Choroid plexus epithelial cell (primary cell): ENCODE data around the gene ITPKC.

Source experiments
- DNase-seq: peaks from one replicate; pipeline ENCODE4 v3.0.0-alpha.2; 2010; ENCODE audit warnings: low read depth
- H3K4me3 ChIP-seq: 2 replicates; pipeline ENCODE4 v1.5.1; 2011; ENCODE audit warnings: low read depth, mild to moderate bottlenecking, control low read depth, low read length, moderate library complexity
- TF ChIP-seq, protein P1 (sequence below): conservative IDR thresholded peaks from 2 replicates; pipeline ENCODE4 v1.5.1; 2011; ENCODE audit warnings: low read depth, mild to moderate bottlenecking, control low read depth, inconsistent platforms, low read length, moderate library complexity

The ITPKC gene

GRCh38 chr19:40716482-40717324, at the start of gene ITPKC, which contains the start of gene COQ8B:
ITPKC (plus strand) TSS chr19:40717112; CDS start chr19:40717136, 24 bp downstream.
COQ8B (minus strand) TSS chr19:40716886; CDS start chr19:40714632, 2,254 bp downstream.
- peak within 1 kb of the TSS; percentile 81 for H3K4me3 ChIP-seq
- TF ChIP-seq, protein P1, sequence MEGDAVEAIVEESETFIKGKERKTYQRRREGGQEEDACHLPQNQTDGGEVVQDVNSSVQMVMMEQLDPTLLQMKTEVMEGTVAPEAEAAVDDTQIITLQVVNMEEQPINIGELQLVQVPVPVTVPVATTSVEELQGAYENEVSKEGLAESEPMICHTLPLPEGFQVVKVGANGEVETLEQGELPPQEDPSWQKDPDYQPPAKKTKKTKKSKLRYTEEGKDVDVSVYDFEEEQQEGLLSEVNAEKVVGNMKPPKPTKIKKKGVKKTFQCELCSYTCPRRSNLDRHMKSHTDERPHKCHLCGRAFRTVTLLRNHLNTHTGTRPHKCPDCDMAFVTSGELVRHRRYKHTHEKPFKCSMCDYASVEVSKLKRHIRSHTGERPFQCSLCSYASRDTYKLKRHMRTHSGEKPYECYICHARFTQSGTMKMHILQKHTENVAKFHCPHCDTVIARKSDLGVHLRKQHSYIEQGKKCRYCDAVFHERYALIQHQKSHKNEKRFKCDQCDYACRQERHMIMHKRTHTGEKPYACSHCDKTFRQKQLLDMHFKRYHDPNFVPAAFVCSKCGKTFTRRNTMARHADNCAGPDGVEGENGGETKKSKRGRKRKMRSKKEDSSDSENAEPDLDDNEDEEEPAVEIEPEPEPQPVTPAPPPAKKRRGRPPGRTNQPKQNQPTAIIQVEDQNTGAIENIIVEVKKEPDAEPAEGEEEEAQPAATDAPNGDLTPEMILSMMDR: no peak
- DNase-seq: peak; percentile 98

- DNase-seq: no peak
- TF ChIP-seq, protein P1: no peak
- no peak overlapping the region for H3K4me3 ChIP-seq
Measured at GRCh38 chr19:40667602-40668001, 49.3 kb upstream of the ITPKC start.

- DNase-seq: no peak
- H3K4me3 ChIP-seq: no peak overlapping the region
- TF ChIP-seq, protein P1: no peak
Measured at GRCh38 chr19:40668991-40669614, 47.8 kb upstream of the ITPKC start.

DNA sequence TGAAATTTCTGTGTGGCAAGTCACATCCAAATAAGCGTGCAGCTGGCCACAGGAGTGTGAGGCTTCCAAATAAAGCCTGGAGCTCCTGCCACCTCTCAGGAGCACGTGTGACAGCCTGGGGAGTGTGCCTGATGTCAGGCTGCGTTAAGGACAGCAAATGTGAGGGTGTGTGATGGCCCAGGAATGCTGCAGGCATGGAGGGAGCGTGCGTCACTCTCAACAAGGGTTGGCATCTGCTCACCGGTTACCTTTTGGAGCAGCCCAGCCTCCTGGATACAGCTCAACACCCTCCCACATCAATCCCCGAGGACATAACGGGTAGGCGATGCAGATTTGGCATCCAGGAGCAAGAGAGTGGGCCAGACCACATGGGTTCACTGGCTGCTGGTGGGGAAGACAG, 45.5 kb upstream of the ITPKC start:
- no peak for DNase-seq
- H3K4me3 ChIP-seq: no peak overlapping the region
- TF ChIP-seq, protein P1: no peak

DNA sequence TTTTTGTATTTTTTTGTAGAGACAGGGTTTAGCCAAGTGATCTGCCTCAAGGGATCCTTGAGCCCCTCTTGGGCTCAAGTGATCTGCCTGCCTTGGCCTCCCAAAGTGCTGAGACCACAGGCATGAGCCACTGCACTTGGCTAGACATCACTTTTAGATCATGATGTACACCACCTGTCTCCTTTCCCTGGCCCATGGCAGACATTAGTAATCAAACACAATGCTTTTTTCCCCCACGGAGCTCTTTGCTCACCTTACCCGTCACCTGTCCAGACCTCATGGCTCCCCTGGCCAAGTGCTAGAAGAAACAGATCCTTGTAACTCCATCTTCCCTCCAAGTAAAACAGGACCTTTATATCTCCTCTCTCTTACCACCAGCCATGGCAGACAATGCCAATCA, 44.9 kb upstream of the ITPKC start:
- TF ChIP-seq, protein P1: no peak

DNA sequence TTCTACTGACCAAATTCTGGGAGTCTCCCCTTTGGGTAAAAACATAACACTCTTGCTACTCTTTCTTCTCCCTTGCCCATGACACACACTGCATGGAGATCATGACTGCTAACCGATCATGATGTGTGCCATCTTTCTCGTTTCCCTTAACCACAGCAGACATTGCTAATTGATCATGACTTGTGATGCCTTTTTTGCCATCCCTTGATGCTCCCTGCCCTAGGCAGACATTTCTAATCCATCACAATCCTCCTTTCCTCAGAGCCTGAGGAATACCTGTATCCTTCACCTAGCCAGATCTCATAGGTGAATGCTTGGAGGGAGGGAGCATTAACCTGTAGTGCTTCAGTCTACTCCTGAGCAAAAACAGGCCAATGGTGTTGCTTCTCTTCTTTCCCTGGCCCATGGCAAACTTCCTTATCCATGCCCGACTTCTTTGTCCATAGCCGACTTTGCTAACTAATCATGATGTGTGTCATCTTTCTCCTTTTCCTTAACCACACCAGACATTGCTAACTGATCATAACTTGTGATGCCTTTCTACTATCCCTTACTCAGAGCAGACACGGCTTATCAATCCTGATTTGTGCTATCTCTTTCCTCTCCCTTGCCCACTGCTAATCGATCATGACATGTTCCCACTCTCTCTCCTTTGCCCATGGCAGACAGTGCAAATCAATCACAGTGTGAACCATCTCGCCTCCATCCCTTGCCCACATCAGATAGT, 44.2 kb upstream of the ITPKC start:
- DNase-seq: no peak
- H3K4me3 ChIP-seq: no peak overlapping the region
- TF ChIP-seq, protein P1: no peak

More for the DNA sequence above, 44.9 kb upstream of the ITPKC start:
- H3K4me3 ChIP-seq: no peak overlapping the region
- DNase-seq: no peak
